Peyer's patch (tissue), 4 donors: ENCODE measurements around the gene KAZN. TPM values are rescaled to one million over a fixed set of nuclear protein-coding genes. Genes with fewer than 3 reads are reported as not detected.
"Not testable (repeated sequence)": the region's sequence is repeated elsewhere in the genome, so short reads cannot be mapped to it uniquely, and the experiment has no call there.

Experiments
- DNase-seq, 3 donors: peaks; one replicate each; pipeline ENCODE4 v3.0.0-alpha.2; 2017 to 2019
- H3K27ac ChIP-seq, 4 donors: fragments of 200-600 bp; sonication (generic); one replicate each; pipeline ENCODE4 v1.5.1; 2016 to 2019
- H3K27me3 ChIP-seq, 2 donors: fragments of 200-600 bp; sonication (generic); one replicate each; pipeline ENCODE4 v1.5.1; 2019
- H3K36me3 ChIP-seq, 3 donors: fragments of 200-600 bp; sonication (generic); one replicate each; pipeline ENCODE4 v1.5.1; 2016 to 2019
- H3K4me1 ChIP-seq, 4 donors: fragments of 200-600 bp; sonication (generic); one replicate each; pipeline ENCODE4 v1.5.1; 2016 to 2019
- H3K4me3 ChIP-seq, 4 donors: fragments of 200-600 bp; sonication (generic); 1 replicate in 3 of 4; 2 replicates in 1 of 4; pipeline ENCODE4 v1.5.1; 2016 to 2019; ENCODE audit warnings: mild to moderate bottlenecking in 1 of 4
- H3K9me3 ChIP-seq, 4 donors: fragments of 200-600 bp; sonication (generic); one replicate each; pipeline ENCODE4 v1.5.1; 2016 to 2019; ENCODE audit warnings: mild to moderate bottlenecking in 1 of 4
- POLR2A ChIP-seq, 2 donors: fragments of 450-650 bp; IDR thresholded peaks; one replicate each; pipeline ENCODE4 v1.5.1; 2017; ENCODE audit warnings: antibody characterized with exemption in 2 of 2, mild to moderate bottlenecking in 2 of 2, moderate library complexity in 2 of 2
- total RNA-seq, 4 donors: library from RNA; depleted of rRNA; stranded (reverse); fragments of >200 nt; gene quantifications; one replicate each; pipeline ENCODE4 v1.1.0, GENCODE V29; 2016
- TF ChIP-seq, protein P1 (sequence below), 6 experiments: fragments of 450-650 bp in 4 of 6; fragments of 200-600 bp in 2 of 6; sonication (generic) in 1 of 6; IDR thresholded peaks; one replicate each; pipeline ENCODE4 v1.5.1; 2017 to 2019; ENCODE audit warnings: antibody characterized with exemption in 6 of 6, mild to moderate bottlenecking in 3 of 6, moderate library complexity in 1 of 6

The KAZN gene
- total RNA-seq, 4 donors from 2014 or later: 14.9 to 25.5 (median 21.7) TPM

DNA sequence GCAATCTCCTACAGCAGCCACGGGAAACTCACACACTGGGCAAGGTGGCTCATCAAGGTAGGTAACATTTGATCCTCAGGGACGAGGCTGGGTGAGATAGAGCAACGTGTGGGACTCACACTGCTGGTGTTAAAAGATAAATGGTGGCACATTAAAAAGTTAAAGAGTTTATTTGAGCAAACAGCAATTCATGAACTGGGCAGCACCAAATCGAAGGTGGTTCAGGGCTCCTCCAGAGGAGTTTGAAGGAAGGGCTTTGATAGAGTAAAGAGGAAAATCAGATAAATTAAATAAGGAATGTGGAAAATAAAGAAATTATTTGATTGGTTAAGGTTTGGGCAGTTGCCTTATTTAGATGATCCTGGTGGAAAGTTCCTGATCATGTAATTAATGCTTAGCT lies 531.5 kb downstream of the KAZN start:
- no peak for TF ChIP-seq POLR2A (IDR thresholded peaks at IDR 0.05)
- TF ChIP-seq, protein P1, sequence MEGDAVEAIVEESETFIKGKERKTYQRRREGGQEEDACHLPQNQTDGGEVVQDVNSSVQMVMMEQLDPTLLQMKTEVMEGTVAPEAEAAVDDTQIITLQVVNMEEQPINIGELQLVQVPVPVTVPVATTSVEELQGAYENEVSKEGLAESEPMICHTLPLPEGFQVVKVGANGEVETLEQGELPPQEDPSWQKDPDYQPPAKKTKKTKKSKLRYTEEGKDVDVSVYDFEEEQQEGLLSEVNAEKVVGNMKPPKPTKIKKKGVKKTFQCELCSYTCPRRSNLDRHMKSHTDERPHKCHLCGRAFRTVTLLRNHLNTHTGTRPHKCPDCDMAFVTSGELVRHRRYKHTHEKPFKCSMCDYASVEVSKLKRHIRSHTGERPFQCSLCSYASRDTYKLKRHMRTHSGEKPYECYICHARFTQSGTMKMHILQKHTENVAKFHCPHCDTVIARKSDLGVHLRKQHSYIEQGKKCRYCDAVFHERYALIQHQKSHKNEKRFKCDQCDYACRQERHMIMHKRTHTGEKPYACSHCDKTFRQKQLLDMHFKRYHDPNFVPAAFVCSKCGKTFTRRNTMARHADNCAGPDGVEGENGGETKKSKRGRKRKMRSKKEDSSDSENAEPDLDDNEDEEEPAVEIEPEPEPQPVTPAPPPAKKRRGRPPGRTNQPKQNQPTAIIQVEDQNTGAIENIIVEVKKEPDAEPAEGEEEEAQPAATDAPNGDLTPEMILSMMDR (IDR thresholded peaks at IDR 0.05): no peak
- H3K9me3 ChIP-seq: no peaks in the 10 kb centered on the region
- no peak overlapping the region for H3K27ac ChIP-seq
- no peaks in the 10 kb centered on the region for H3K36me3 ChIP-seq
- no peaks in the 10 kb centered on the region for H3K27me3 ChIP-seq
- DNase-seq: no peak
- no peak overlapping the region for H3K4me3 ChIP-seq
- no peaks in the 10 kb centered on the region for H3K4me1 ChIP-seq

DNA sequence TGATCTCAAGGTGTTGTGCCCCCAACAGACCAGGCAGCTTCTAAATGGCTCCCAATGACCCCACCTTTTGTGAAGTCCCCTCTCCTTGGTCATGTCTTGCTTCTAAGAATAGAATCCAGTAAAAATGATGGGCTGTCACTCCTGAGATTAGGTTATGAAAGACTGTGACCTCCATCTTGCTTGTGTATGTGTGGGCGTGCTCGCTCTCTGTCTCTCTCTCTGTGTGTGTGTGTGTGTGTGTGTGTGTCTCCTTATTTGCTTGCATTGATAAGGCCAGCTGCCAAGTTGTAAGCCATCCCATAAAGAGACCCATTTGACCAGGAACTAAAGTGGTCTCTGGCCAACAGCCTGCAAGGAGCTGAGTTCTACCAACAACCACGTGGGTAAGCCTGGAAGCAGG lies 532.1 kb downstream of the KAZN start:
- H3K9me3 ChIP-seq: no peaks in the 10 kb centered on the region
- peak in 1 of 3 donors; percentile 26 for DNase-seq
- no peak overlapping the region for H3K27ac ChIP-seq
- no peak overlapping the region for H3K4me3 ChIP-seq
- H3K4me1 ChIP-seq: no peaks in the 10 kb centered on the region
- TF ChIP-seq, protein P1 (IDR thresholded peaks at IDR 0.05): no peak
- no peak for TF ChIP-seq POLR2A (IDR thresholded peaks at IDR 0.05)
- H3K36me3 ChIP-seq: no peaks in the 10 kb centered on the region
- H3K27me3 ChIP-seq: no peaks in the 10 kb centered on the region

DNA sequence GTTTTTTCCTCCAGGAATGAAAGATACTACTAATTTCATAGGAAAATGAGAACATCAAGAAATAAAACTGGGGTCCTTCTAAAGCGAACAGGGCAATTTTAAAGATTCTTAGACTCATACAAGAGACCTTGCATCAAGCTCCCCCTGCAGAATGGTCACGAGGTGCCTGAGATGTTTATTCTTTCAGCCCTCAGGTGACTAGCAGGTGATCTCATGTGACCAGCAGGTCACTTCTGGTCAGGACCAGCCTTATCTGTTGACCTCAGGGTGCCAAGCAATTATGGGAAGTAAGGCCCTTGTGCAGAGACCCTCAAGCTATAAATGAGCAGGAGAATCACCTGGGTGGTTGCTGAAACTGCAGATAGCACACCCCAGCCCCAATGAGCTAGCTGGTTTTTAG lies 534.5 kb downstream of the KAZN start:
- Histone ChIP-seq H3K36me3 (no peaks in the 10 kb centered on the region), H3K27ac (no peak overlapping the region), H3K27me3 (no peaks in the 10 kb centered on the region), H3K4me1 (no peaks in the 10 kb centered on the region), H3K4me3 (no peak overlapping the region), H3K9me3 (no peaks in the 10 kb centered on the region)
- peak in 1 of 3 donors; percentile 5 for DNase-seq
- TF ChIP-seq, protein P1 (IDR thresholded peaks at IDR 0.05): no peak
- no peak for TF ChIP-seq POLR2A (IDR thresholded peaks at IDR 0.05)

DNA sequence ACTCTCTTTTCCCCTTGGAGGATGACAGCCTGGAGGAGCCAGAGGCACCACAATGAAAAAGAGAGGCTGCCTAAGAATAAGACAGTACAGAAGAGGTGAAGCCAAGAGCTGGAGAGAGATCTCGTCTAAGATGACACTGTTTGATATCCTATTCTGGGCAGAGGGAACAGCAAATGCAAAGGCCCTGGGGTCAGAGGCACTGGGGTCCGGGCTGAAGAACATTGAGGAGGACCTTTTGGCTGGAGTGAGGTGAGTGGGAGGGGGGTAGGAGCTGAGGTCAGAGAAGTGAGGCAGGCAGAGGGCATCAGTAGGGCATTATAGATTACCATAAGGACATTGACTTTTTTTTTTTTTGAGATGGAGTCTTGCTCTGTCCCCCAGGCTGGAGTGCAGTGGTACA lies 535.8 kb downstream of the KAZN start:
- no peaks in the 10 kb centered on the region for H3K36me3 ChIP-seq
- H3K27ac ChIP-seq: no peak overlapping the region
- DNase-seq: peak in 1 of 3 donors; percentile 1
- TF ChIP-seq, protein P1 (IDR thresholded peaks at IDR 0.05): no peak
- TF ChIP-seq POLR2A (IDR thresholded peaks at IDR 0.05): no peak
- H3K4me1 ChIP-seq: no peaks in the 10 kb centered on the region
- no peaks in the 10 kb centered on the region for H3K9me3 ChIP-seq
- no peaks in the 10 kb centered on the region for H3K27me3 ChIP-seq
- H3K4me3 ChIP-seq: no peak overlapping the region

DNA sequence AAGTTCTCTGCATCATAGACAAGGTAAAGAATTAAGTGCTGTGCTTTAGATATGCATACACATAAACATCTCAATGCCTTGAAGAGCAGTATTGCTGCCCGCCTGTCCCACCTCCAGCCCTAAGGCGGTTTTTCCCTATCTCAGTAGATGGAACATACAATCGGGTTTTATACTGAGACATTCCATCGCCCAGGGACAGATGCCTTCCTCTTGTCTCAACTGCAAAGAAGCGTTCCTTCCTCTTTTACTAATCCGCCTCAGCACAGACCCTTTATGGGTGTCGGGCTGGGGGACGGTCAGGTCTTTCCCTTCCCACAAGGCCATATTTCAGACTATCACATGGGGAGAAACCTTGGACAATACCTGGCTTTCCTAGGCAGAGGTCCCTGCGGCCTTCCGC lies 537.1 kb downstream of the KAZN start:
- not testable (repeated sequence) for H3K4me3 ChIP-seq, H3K9me3 ChIP-seq, H3K4me1 ChIP-seq, H3K27me3 ChIP-seq, H3K36me3 ChIP-seq, DNase-seq, H3K27ac ChIP-seq

DNA sequence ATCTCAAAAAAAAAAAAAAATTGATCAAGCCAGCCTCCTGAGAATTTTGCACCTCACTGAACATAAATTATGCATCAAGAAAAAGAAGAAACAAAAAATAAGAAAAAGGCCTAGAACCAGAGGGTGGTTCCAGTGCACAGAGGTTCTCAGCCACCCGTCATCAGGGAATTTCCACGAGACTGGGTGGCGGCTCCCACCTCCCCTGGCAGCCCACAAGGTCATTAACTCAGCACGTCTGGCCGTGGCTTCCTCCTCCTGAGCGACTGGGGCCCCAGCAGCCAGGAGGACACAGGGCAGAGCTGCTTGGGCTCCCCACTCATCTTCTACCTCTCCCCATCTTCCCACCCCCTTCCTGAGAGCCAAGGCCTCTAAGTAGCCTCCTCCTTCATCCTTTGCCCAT lies 539.3 kb downstream of the KAZN start:
- no peak for DNase-seq
- Histone ChIP-seq H3K4me3 (no peak overlapping the region), H3K36me3 (no peaks in the 10 kb centered on the region), H3K27ac (no peak overlapping the region), H3K9me3 (no peaks in the 10 kb centered on the region), H3K27me3 (no peaks in the 10 kb centered on the region), H3K4me1 (no peaks in the 10 kb centered on the region)
- no peak for TF ChIP-seq POLR2A (IDR thresholded peaks at IDR 0.05)
- TF ChIP-seq, protein P1 (IDR thresholded peaks at IDR 0.05): no peak
